ENCODE data around the gene DCAF4.

DCAF4 gene

GRCh38 chr14:72894323-72894622 is 32.0 kb upstream of the DCAF4 start:
- Histone ChIP-seq H3K36me3 (ENCODE audit: insufficient read depth, insufficient read length, low read length) (no peaks in the 10 kb centered on the region), H3K9me3 (ENCODE audit: insufficient read depth, low read length) (no peaks in the 10 kb centered on the region), H3K27me3 (ENCODE audit: insufficient read depth, insufficient read length) (peaks cover 53% of the 10 kb centered on the region), H3K4me3 (ENCODE audit: insufficient read length, low read depth) (peak overlapping the region; percentile 40), H3K4me1 (ENCODE audit: insufficient read depth, insufficient read length) (peaks cover 5% of the 10 kb centered on the region), H3K9ac (ENCODE audit: insufficient read length, low read depth) (no peak overlapping the region)
- no peak for DNase-seq (ENCODE audit: low read depth, low spot score)
- TF ChIP-seq YY1 (IDR thresholded peaks at IDR 0.05; ENCODE audit: insufficient read depth, insufficient read length) = no peak
- no peak for TF ChIP-seq ZNF274 (IDR thresholded peaks at IDR 0.05; ENCODE audit: low read depth, low read length)
- TF ChIP-seq SUZ12 (IDR thresholded peaks at IDR 0.05; ENCODE audit: extremely low read depth, insufficient read depth, insufficient read length) = no peak

- TF ChIP-seq SUZ12 (IDR thresholded peaks at IDR 0.05; ENCODE audit: extremely low read depth, insufficient read depth, insufficient read length) (no peak), YY1 (IDR thresholded peaks at IDR 0.05; ENCODE audit: insufficient read depth, insufficient read length) (no peak), ZNF274 (IDR thresholded peaks at IDR 0.05; ENCODE audit: low read depth, low read length) (no peak)
- Histone ChIP-seq H3K9ac (ENCODE audit: insufficient read length, low read depth) (peak overlapping the region; percentile 42), H3K4me3 (ENCODE audit: insufficient read length, low read depth) (peak overlapping the region; percentile 40), H3K4me1 (ENCODE audit: insufficient read depth, insufficient read length) (peaks cover 5% of the 10 kb centered on the region), H3K36me3 (ENCODE audit: insufficient read depth, insufficient read length, low read length) (no peaks in the 10 kb centered on the region), H3K27me3 (ENCODE audit: insufficient read depth, insufficient read length) (peaks cover 53% of the 10 kb centered on the region), H3K9me3 (ENCODE audit: insufficient read depth, low read length) (no peaks in the 10 kb centered on the region)
- no peak for DNase-seq (ENCODE audit: low read depth, low spot score)
Measured at GRCh38 chr14:72894623-72895378, 31.5 kb upstream of the DCAF4 start.

GRCh38 chr14:72898448-72898847 is 27.8 kb upstream of the DCAF4 start:
- TF ChIP-seq SUZ12 (IDR thresholded peaks at IDR 0.05; ENCODE audit: extremely low read depth, insufficient read depth, insufficient read length) (no peak), ZNF274 (IDR thresholded peaks at IDR 0.05; ENCODE audit: low read depth, low read length) (no peak), YY1 (IDR thresholded peaks at IDR 0.05; ENCODE audit: insufficient read depth, insufficient read length) (no peak)
- H3K9ac ChIP-seq (ENCODE audit: insufficient read length, low read depth) = no peak overlapping the region
- H3K36me3 ChIP-seq (ENCODE audit: insufficient read depth, insufficient read length, low read length) = no peaks in the 10 kb centered on the region
- H3K27me3 ChIP-seq (ENCODE audit: insufficient read depth, insufficient read length) = peaks cover 24% of the 10 kb centered on the region
- no peak for DNase-seq (ENCODE audit: low read depth, low spot score)
- no peaks in the 10 kb centered on the region for H3K4me1 ChIP-seq (ENCODE audit: insufficient read depth, insufficient read length)
- no peaks in the 10 kb centered on the region for H3K9me3 ChIP-seq (ENCODE audit: insufficient read depth, low read length)
- H3K4me3 ChIP-seq (ENCODE audit: insufficient read length, low read depth) = no peak overlapping the region

- Histone ChIP-seq H3K9me3 (ENCODE audit: insufficient read depth, low read length) (no peaks in the 10 kb centered on the region), H3K36me3 (ENCODE audit: insufficient read depth, insufficient read length, low read length) (no peaks in the 10 kb centered on the region), H3K27me3 (ENCODE audit: insufficient read depth, insufficient read length) (peaks cover 7% of the 10 kb centered on the region), H3K4me1 (ENCODE audit: insufficient read depth, insufficient read length) (no peaks in the 10 kb centered on the region), H3K9ac (ENCODE audit: insufficient read length, low read depth) (no peak overlapping the region), H3K4me3 (ENCODE audit: insufficient read length, low read depth) (no peak overlapping the region)
- TF ChIP-seq SUZ12 (IDR thresholded peaks at IDR 0.05; ENCODE audit: extremely low read depth, insufficient read depth, insufficient read length) (no peak), YY1 (IDR thresholded peaks at IDR 0.05; ENCODE audit: insufficient read depth, insufficient read length) (no peak), ZNF274 (IDR thresholded peaks at IDR 0.05; ENCODE audit: low read depth, low read length) (no peak)
- DNase-seq (ENCODE audit: low read depth, low spot score) = no peak
Measured at GRCh38 chr14:72901361-72901760, 24.9 kb upstream of the DCAF4 start.

GRCh38 chr14:72902801-72903530 is 23.3 kb upstream of the DCAF4 start:
- Histone ChIP-seq H3K4me3 (ENCODE audit: insufficient read length, low read depth) (no peak overlapping the region), H3K4me1 (ENCODE audit: insufficient read depth, insufficient read length) (peaks cover 2% of the 10 kb centered on the region), H3K9me3 (ENCODE audit: insufficient read depth, low read length) (no peaks in the 10 kb centered on the region), H3K27me3 (ENCODE audit: insufficient read depth, insufficient read length) (no peaks in the 10 kb centered on the region), H3K9ac (ENCODE audit: insufficient read length, low read depth) (no peak overlapping the region), H3K36me3 (ENCODE audit: insufficient read depth, insufficient read length, low read length) (no peaks in the 10 kb centered on the region)
- TF ChIP-seq SUZ12 (IDR thresholded peaks at IDR 0.05; ENCODE audit: extremely low read depth, insufficient read depth, insufficient read length) = no peak
- TF ChIP-seq ZNF274 (IDR thresholded peaks at IDR 0.05; ENCODE audit: low read depth, low read length) = no peak
- TF ChIP-seq YY1 (IDR thresholded peaks at IDR 0.05; ENCODE audit: insufficient read depth, insufficient read length) = no peak
- DNase-seq (ENCODE audit: low read depth, low spot score) = no peak

- H3K4me1 ChIP-seq (ENCODE audit: insufficient read depth, insufficient read length) = peaks cover 2% of the 10 kb centered on the region
- no peak overlapping the region for H3K9ac ChIP-seq (ENCODE audit: insufficient read length, low read depth)
- no peak for DNase-seq (ENCODE audit: low read depth, low spot score)
- no peak overlapping the region for H3K4me3 ChIP-seq (ENCODE audit: insufficient read length, low read depth)
- H3K9me3 ChIP-seq (ENCODE audit: insufficient read depth, low read length) = no peaks in the 10 kb centered on the region
- no peaks in the 10 kb centered on the region for H3K36me3 ChIP-seq (ENCODE audit: insufficient read depth, insufficient read length, low read length)
- no peak for TF ChIP-seq YY1 (IDR thresholded peaks at IDR 0.05; ENCODE audit: insufficient read depth, insufficient read length)
- TF ChIP-seq SUZ12 (IDR thresholded peaks at IDR 0.05; ENCODE audit: extremely low read depth, insufficient read depth, insufficient read length) = no peak
- no peak for TF ChIP-seq ZNF274 (IDR thresholded peaks at IDR 0.05; ENCODE audit: low read depth, low read length)
- no peaks in the 10 kb centered on the region for H3K27me3 ChIP-seq (ENCODE audit: insufficient read depth, insufficient read length)
Measured at GRCh38 chr14:72903716-72904115, 22.5 kb upstream of the DCAF4 start.

GRCh38 chr14:72904218-72904617 is 22.0 kb upstream of the DCAF4 start:
- Histone ChIP-seq H3K4me1 (ENCODE audit: insufficient read depth, insufficient read length) (peaks cover 2% of the 10 kb centered on the region), H3K9ac (ENCODE audit: insufficient read length, low read depth) (no peak overlapping the region), H3K9me3 (ENCODE audit: insufficient read depth, low read length) (no peaks in the 10 kb centered on the region), H3K27me3 (ENCODE audit: insufficient read depth, insufficient read length) (no peaks in the 10 kb centered on the region), H3K36me3 (ENCODE audit: insufficient read depth, insufficient read length, low read length) (no peaks in the 10 kb centered on the region), H3K4me3 (ENCODE audit: insufficient read length, low read depth) (no peak overlapping the region)
- TF ChIP-seq YY1 (IDR thresholded peaks at IDR 0.05; ENCODE audit: insufficient read depth, insufficient read length) = no peak
- no peak for TF ChIP-seq SUZ12 (IDR thresholded peaks at IDR 0.05; ENCODE audit: extremely low read depth, insufficient read depth, insufficient read length)
- no peak for TF ChIP-seq ZNF274 (IDR thresholded peaks at IDR 0.05; ENCODE audit: low read depth, low read length)
- DNase-seq (ENCODE audit: low read depth, low spot score) = no peak

All from NT2/D1 (cell line).